NCI-H460 (cell line): ENCODE results near the gene ETHE1. TPM values are rescaled to one million over a fixed set of nuclear protein-coding genes. Genes with fewer than 3 reads are reported as not detected.
A peak's percentile ranks its signal among the peaks of the same experiment; 100 is the strongest.

ENCODE experiments used
- DNase-seq: peaks from one replicate; pipeline ENCODE4 v3.0.0-alpha.2; 2016; ENCODE audit warnings: low read depth; ENCODE audit errors: extremely low read depth
- total RNA-seq: library from RNA; depleted of rRNA; stranded (reverse); fragments of >200 nt; shearing (Covaris generic); gene quantifications from 2 replicates; pipeline ENCODE4 v1.2.3, GENCODE V29; 2014

The ETHE1 gene
- total RNA-seq, 1 experiment from 2014 or later: 32.5 TPM

- no peak for DNase-seq
These were observed 28.7 kb downstream of the ETHE1 start for GRCh38 chr19:43498233-43498842.

DNA sequence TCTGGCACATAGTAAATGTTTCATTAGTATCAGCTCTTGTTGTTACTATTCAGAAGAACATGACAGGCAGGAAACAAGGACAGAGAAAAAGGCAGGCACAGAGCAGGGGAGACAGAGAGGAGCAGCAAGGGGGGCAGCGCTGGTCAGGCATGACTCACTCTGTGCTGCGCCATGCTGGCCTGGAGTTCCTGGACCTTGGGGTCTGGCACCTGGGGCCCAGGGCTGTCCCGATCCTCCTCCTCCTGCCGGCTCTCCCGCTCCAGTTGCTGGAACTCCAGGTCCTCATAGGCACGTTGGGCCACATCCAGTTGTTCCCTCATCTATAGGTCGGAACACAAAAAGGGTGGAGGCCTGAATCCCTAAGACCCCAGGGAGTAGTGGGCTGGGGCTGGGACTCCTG lies 30.0 kb downstream of the ETHE1 start:
- no peak for DNase-seq

DNA sequence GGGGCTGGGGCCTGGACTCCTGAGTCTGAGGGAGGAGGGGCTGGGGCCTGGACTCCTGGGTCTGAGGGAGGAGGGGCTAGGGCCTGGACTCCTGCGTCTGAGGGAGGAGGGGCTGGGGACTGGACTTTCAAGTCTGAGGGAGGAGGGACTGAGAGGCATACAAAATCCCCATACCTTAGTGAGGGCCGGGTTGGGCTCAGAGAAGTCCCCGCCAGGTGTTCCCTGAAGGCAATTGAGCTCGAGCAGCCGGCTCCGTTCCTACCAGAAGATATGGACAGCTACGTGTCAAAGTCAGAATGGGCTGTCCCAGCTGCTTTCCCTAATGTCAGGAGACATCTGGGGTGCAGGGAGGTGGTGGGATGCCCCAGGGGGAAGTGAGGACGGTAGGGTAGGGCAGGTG lies 31.9 kb downstream of the ETHE1 start:
- no peak for DNase-seq

DNA sequence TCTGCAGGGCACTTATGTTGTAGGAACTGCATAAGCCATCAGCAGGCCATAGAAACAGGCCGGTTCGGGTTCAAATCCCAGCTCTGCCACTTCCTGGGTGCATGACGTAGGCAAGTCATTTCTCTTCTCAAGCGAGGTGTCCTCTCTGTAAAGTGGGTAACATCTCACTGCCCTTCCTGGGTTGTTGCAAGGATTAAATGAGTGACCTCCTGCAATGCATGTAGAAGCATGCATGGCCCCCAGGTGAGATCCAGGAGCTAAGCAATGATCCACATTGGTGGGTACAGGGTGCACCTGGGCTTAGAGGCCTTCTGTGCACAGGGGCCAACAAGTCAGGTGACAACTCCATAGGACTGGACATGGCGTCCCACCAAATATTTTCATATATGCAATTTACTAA lies 36.2 kb downstream of the ETHE1 start:
- DNase-seq: no peak

- no peak for DNase-seq
These were observed 36.9 kb downstream of the ETHE1 start for GRCh38 chr19:43489979-43490599.

GRCh38 chr19:43489310-43489709 lies 37.7 kb downstream of the ETHE1 start:
- DNase-seq: no peak

DNA sequence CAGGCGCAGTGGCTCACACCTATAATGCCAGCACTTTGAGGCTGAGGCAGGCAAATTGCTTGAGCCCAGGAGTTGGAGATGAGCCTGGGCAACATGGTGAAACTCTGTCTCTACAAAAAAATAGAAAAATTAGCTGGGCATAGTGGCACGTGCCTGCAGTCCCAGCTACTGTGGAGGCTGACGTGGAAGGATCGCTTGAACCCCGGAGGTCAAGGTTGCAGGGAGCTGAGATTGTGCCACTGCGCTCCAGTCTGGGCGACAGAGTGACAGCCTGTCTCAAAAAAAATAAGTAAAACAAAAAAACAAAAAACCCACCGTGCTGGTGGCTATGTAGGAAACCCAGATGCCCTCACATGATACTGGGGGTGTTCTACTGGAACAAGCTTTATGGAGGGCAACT lies 38.8 kb downstream of the ETHE1 start:
- no peak for DNase-seq

GRCh38 chr19:43486412-43486811 lies 40.6 kb downstream of the ETHE1 start:
- DNase-seq: no peak

DNA sequence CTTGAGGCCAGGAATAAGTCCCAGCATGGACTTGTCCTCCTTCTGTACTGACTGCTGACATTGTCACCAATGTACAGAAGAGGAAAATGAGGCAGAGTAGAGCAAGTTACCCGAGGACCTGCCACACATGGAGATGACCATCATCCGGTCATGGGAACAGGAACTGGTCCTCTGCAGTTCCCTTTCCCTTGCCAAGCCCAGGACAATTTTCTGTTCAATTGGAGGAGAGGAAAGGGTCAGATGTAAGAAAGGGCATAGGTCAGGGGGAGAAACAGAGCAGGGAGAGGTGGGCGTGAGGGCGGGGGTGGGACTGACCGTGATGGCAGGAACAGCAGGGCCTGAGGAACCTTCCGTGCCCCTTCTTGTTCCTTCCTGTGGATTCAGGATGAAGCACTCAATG lies 41.0 kb downstream of the ETHE1 start:
- no peak for DNase-seq

DNA sequence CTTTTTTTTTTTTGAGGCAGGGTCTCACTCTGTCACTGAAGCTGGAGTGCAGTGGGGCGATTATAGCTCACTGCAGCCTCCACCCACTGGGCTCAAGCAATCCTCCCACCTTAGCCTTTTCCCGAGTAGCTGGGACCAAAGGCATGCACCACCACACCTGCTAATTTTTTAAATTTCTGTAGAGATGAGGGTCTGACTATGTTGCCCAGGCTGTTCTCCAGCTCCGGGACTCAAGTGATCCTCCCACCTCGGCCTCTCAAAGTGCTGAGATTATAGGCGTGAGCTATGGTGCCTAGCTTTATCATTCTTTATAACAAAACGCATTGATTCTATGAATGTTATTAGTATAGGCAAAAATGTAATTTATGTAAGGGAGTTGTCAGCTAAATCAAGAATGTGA lies 43.7 kb downstream of the ETHE1 start:
- no peak for DNase-seq

- no peak for DNase-seq
These were observed 44.8 kb downstream of the ETHE1 start for GRCh38 chr19:43482193-43482592.

GRCh38 chr19:43481701-43482100 lies 45.3 kb downstream of the ETHE1 start:
- no peak for DNase-seq

DNA sequence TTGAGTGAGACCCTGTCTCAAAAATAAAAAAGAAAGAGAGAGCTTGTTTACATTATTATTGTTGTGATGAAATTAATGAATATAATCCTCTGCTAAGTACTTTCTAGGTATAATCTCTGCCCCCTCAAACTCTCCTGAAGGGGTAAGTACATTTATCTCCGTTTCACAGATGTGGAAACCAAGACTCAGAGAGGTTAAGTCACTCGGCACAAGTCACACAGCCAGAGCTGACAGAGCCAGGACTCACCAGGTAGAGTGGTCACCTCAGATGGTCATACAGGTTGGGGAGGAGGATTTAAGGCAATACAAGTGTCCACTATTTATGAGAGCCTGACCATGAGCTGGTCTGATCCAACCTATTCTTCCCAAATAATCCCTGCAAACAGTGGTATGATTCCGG lies 46.4 kb downstream of the ETHE1 start:
- DNase-seq: no peak

GRCh38 chr19:43479961-43480561 lies 46.9 kb downstream of the ETHE1 start:
- no peak for DNase-seq

GRCh38 chr19:43479226-43479625 lies 47.8 kb downstream of the ETHE1 start:
- no peak for DNase-seq

- DNase-seq: no peak
These were observed 48.7 kb downstream of the ETHE1 start for GRCh38 chr19:43478323-43478722.

DNA sequence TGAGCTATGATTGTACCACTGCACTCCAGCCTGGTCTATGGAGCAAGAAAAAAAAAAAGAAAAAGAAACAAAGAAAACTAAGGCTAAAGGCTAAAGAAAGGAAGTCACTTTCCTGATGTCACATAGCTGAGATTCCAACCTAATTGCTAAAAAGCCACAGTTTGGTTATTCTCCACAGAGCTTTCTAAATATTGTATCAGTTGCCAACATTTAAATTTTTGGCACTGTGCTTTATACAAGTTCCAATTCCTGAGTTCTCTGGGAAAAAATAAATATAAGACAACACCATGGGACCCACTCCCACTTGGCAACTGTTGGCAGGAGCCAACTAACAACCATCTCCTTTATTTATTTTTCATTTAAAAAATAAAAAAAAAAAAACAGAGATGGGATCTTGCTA lies 50.4 kb downstream of the ETHE1 start:
- DNase-seq: no peak

- peak; percentile 87 for DNase-seq
These were observed 51.9 kb downstream of the ETHE1 start for GRCh38 chr19:43474986-43475705.

DNA sequence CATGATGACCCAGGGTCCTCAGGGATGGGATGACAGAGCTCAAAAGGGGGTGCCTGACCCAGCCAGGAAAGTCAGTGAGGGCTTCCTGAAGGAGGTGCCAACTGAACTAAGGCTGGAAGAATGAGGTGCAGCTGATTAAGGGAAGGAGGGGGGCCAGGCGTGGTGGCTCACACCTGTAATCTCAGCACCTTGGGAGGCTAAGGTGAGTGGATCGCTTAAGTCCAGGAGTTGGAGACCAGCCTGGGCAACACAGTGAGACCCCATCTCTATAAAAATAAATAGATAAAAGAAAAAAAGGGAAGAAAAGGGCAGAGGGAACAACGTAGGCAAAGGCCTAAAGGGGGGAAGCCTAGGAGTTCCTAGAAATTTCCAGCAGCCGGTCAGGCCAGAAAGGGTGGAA lies 52.5 kb downstream of the ETHE1 start:
- no peak for DNase-seq

DNA sequence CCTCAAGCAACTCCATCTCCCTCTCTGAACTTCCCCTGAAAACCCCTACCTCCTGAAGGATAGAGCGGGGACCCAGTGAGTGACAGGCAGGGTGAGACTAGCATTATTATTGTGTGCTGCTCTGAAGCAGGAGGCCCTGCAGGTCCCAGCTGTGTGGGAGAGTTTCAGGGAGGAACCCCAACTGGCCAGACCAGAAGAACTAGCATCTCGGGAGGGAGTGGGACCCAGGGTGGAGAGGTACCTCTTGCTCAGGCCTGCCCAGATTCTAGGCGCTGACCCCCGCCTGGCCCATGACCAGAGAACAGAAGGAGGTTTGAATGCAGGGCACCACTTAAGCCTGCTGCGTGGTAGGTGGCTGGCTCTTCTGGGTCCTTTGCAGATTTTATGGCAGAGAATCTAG lies 55.9 kb downstream of the ETHE1 start:
- no peak for DNase-seq

DNA sequence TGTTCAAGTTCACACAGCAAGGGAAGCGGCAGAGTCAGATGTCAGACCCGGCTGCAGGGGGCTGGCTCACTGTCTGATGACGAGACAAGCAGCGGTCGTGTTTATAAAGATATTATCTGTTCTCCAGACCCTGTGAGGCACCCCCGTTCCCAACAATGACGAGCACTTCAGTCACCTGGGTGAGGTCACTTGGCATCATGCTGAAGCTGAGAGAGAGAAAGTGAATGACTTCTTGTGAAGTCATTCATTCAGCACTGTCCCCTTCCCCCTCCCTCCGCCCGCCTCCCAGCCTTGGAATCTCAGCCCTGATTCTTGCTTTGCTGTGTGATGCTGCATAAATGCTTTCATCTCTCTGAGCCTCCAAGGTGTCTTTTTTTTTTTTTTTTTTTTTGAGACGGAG lies 56.7 kb downstream of the ETHE1 start:
- no peak for DNase-seq

GRCh38 chr19:43469160-43469480 lies 57.9 kb downstream of the ETHE1 start:
- no peak for DNase-seq
